Measurements from ENCODE around the gene LAG3. TPM values are rescaled to one million over a fixed set of nuclear protein-coding genes. Genes with fewer than 3 reads are reported as not detected.

LAG3 gene
- total and polyA plus RNA-seq, 4 donors, result 0.82 to 1.7 (median 1.4) TPM

GRCh38 chr12:6817662-6818157, 45.4 kb downstream of the LAG3 start:
- WGBS, 2 donors, result 92 to 93% methylated on average over 20 of the region's 20 CpGs
- peaks cover 0 to 4% (median 0%) of the 10 kb centered on the region in 4 donors for H3K9me3 ChIP-seq (ENCODE audit: control insufficient read depth in 4 of 4, insufficient read depth in 3 of 4, low read length in 3 of 4)
- H3K27me3 ChIP-seq (ENCODE audit: control insufficient read depth in 3 of 3, insufficient read depth in 3 of 3, low read length in 2 of 3), result peaks cover 0 to 7% (median 3%) of the 10 kb centered on the region in 3 donors
- H3K4me1 ChIP-seq (ENCODE audit: control insufficient read depth in 5 of 5, insufficient read depth in 5 of 5, low read length in 5 of 5), result peaks cover 0 to 17% (median 9%) of the 10 kb centered on the region in 5 donors
- TF ChIP-seq, protein P1, sequence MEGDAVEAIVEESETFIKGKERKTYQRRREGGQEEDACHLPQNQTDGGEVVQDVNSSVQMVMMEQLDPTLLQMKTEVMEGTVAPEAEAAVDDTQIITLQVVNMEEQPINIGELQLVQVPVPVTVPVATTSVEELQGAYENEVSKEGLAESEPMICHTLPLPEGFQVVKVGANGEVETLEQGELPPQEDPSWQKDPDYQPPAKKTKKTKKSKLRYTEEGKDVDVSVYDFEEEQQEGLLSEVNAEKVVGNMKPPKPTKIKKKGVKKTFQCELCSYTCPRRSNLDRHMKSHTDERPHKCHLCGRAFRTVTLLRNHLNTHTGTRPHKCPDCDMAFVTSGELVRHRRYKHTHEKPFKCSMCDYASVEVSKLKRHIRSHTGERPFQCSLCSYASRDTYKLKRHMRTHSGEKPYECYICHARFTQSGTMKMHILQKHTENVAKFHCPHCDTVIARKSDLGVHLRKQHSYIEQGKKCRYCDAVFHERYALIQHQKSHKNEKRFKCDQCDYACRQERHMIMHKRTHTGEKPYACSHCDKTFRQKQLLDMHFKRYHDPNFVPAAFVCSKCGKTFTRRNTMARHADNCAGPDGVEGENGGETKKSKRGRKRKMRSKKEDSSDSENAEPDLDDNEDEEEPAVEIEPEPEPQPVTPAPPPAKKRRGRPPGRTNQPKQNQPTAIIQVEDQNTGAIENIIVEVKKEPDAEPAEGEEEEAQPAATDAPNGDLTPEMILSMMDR (IDR thresholded peaks at IDR 0.05; ENCODE audit: control extremely low read depth, extremely low read depth), result no peak
- DNase-seq (no peak), ATAC-seq (ENCODE audit: insufficient read depth, low FRiP score) (no peak)
- peaks cover 0 to 37% (median 12%) of the 10 kb centered on the region in 4 donors for H3K36me3 ChIP-seq (ENCODE audit: control insufficient read depth in 4 of 4, insufficient read depth in 4 of 4, low read length in 4 of 4)
- H3K4me3 ChIP-seq, result no peak overlapping the region
- H3K9ac ChIP-seq (ENCODE audit: insufficient read depth in 1 of 2, low read length in 2 of 2), result no peak overlapping the region
- no peak overlapping the region for H3K27ac ChIP-seq (ENCODE audit: low read depth in 1 of 2, low read length in 1 of 2)

DNA sequence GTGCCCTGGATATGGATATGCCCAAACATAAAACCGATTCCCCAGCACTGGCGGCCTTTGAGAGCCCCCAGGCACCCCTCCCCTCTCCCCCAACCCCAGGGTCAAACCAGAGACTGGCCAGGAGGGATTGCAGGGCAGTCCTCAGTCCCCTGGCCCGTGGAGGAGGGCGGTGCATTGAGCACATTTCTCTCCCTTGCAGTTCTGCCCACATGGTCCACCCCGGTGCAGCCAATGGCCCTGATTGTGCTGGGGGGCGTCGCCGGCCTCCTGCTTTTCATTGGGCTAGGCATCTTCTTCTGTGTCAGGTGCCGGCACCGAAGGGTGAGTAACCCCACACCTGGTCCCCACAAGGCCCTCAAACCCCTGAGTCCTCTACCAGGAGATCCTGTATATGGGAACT, 45.9 kb downstream of the LAG3 start:
- Histone ChIP-seq H3K9me3 (ENCODE audit: control insufficient read depth in 4 of 4, insufficient read depth in 3 of 4, low read length in 3 of 4) (peaks cover 0 to 4% (median 0%) of the 10 kb centered on the region in 4 donors), H3K4me3 (no peak overlapping the region), H3K27ac (ENCODE audit: low read depth in 1 of 2, low read length in 1 of 2) (no peak overlapping the region), H3K27me3 (ENCODE audit: control insufficient read depth in 3 of 3, insufficient read depth in 3 of 3, low read length in 2 of 3) (peaks cover 0 to 7% (median 3%) of the 10 kb centered on the region in 3 donors), H3K4me1 (ENCODE audit: control insufficient read depth in 5 of 5, insufficient read depth in 5 of 5, low read length in 5 of 5) (peaks cover 0 to 17% (median 9%) of the 10 kb centered on the region in 5 donors), H3K9ac (ENCODE audit: insufficient read depth in 1 of 2, low read length in 2 of 2) (no peak overlapping the region), H3K36me3 (ENCODE audit: control insufficient read depth in 4 of 4, insufficient read depth in 4 of 4, low read length in 4 of 4) (peaks cover 0 to 37% (median 12%) of the 10 kb centered on the region in 4 donors)
- WGBS, 2 donors, result 79 to 90% methylated on average over 10 of the region's 10 CpGs
- DNase-seq (no peak), ATAC-seq (ENCODE audit: insufficient read depth, low FRiP score) (no peak)
- TF ChIP-seq, protein P1 (IDR thresholded peaks at IDR 0.05; ENCODE audit: control extremely low read depth, extremely low read depth), result no peak

DNA sequence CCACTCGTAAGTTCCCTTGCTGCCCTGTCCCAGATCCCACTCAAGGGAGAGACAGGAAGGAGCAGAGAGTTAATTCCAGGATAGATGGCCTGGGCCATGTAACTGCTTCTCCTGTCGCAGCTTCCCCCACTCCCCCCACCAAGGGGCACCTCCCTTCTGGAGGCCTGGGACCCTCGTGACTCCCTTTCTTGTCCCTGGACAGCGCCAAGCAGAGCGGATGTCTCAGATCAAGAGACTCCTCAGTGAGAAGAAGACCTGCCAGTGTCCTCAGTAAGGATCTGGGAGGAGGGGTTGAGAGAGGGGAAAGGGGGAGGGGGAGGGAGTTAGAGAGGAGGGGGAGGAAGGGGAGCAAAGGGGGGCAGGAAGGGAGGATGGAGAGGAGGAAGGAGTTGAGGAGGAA, 46.3 kb downstream of the LAG3 start:
- no peak overlapping the region for H3K9ac ChIP-seq (ENCODE audit: insufficient read depth in 1 of 2, low read length in 2 of 2)
- TF ChIP-seq, protein P1 (IDR thresholded peaks at IDR 0.05; ENCODE audit: control extremely low read depth, extremely low read depth), result no peak
- peaks cover 0 to 4% (median 0%) of the 10 kb centered on the region in 4 donors for H3K9me3 ChIP-seq (ENCODE audit: control insufficient read depth in 4 of 4, insufficient read depth in 3 of 4, low read length in 3 of 4)
- peak in 1 of 3 donors; percentile 28 for DNase-seq
- H3K27ac ChIP-seq (ENCODE audit: low read depth in 1 of 2, low read length in 1 of 2), result no peak overlapping the region
- no peak for ATAC-seq (ENCODE audit: insufficient read depth, low FRiP score)
- H3K4me3 ChIP-seq, result no peak overlapping the region
- peaks cover 0 to 37% (median 12%) of the 10 kb centered on the region in 4 donors for H3K36me3 ChIP-seq (ENCODE audit: control insufficient read depth in 4 of 4, insufficient read depth in 4 of 4, low read length in 4 of 4)
- peaks cover 0 to 17% (median 9%) of the 10 kb centered on the region in 5 donors for H3K4me1 ChIP-seq (ENCODE audit: control insufficient read depth in 5 of 5, insufficient read depth in 5 of 5, low read length in 5 of 5)
- WGBS, 2 donors, result 89 to 90% methylated on average over 5 of the region's 5 CpGs
- H3K27me3 ChIP-seq (ENCODE audit: control insufficient read depth in 3 of 3, insufficient read depth in 3 of 3, low read length in 2 of 3), result peaks cover 0 to 7% (median 3%) of the 10 kb centered on the region in 3 donors
